Liver (tissue), 9 donors: ENCODE data around the gene OR4Q3. TPM values are rescaled to one million over a fixed set of nuclear protein-coding genes. Genes with fewer than 3 reads are reported as not detected.
"Not testable (repeated sequence)": the region's sequence is repeated elsewhere in the genome, so short reads cannot be mapped to it uniquely, and the experiment has no call there.

Experiments
- DNase-seq: peaks from one replicate; pipeline ENCODE4 v3.0.0-alpha.2; 2017; ENCODE audit warnings: low spot score
- H3K27ac ChIP-seq, 2 donors: one replicate each; pipeline ENCODE4 v1.7.0; 2013; ENCODE audit warnings: inconsistent platforms in 2 of 2, low read length in 2 of 2, control low read depth in 1 of 2, low read depth in 1 of 2, mild to moderate bottlenecking in 1 of 2
- H3K27me3 ChIP-seq, 4 donors: one replicate each; pipeline versions ENCODE4 v1.6.1 to v1.7.0; 2013; ENCODE audit warnings: low read length in 3 of 4, inconsistent platforms in 1 of 4, mild to moderate bottlenecking in 1 of 4, moderate library complexity in 1 of 4; ENCODE audit not compliant: control insufficient read depth in 4 of 4, insufficient read depth in 4 of 4
- H3K36me3 ChIP-seq, 4 donors: one replicate each; pipeline versions ENCODE4 v1.6.1 to v1.7.0; 2013; ENCODE audit warnings: low read length in 3 of 4, mild to moderate bottlenecking in 3 of 4, low read depth in 1 of 4, moderate library complexity in 1 of 4; ENCODE audit not compliant: control insufficient read depth in 4 of 4, insufficient read depth in 3 of 4
- H3K4me1 ChIP-seq, 4 donors: one replicate each; pipeline versions ENCODE4 v1.6.1 to v1.7.0; 2013; ENCODE audit warnings: low read length in 3 of 4, mild to moderate bottlenecking in 3 of 4, moderate library complexity in 1 of 4; ENCODE audit not compliant: control insufficient read depth in 4 of 4, insufficient read depth in 4 of 4
- H3K4me3 ChIP-seq, 3 donors: one replicate each; pipeline versions ENCODE4 v1.6.1 to v1.7.0; 2013; ENCODE audit warnings: low read length in 3 of 3, control low read depth in 1 of 3, low read depth in 1 of 3, mild to moderate bottlenecking in 1 of 3
- H3K9ac ChIP-seq, 2 donors: one replicate each; pipeline ENCODE4 v1.7.0; 2013; ENCODE audit warnings: low read length in 2 of 2, mild to moderate bottlenecking in 2 of 2, moderate library complexity in 2 of 2, control low read depth in 1 of 2, low read depth in 1 of 2
- H3K9me3 ChIP-seq, 4 donors: one replicate each; pipeline versions ENCODE4 v1.6.1 to v1.7.0; 2013; ENCODE audit warnings: low read length in 3 of 4; ENCODE audit not compliant: control insufficient read depth in 4 of 4
- ATF3 ChIP-seq: IDR thresholded peaks from 2 replicates; pipeline ENCODE4 v1.6.1; 2016; ENCODE audit warnings: antibody characterized with exemption
- CTCF ChIP-seq: fragments of 150-350 bp; IDR thresholded peaks from 2 replicates; pipeline ENCODE4 v1.5.1; 2017; ENCODE audit warnings: improper control_type of control experiment, low read depth, low read length; ENCODE audit not compliant: missing input control
- FOXA2 ChIP-seq: IDR thresholded peaks from 2 replicates; pipeline ENCODE4 v1.6.1; 2016; ENCODE audit warnings: antibody characterized with exemption
- GABPA ChIP-seq, 2 donors: IDR thresholded peaks in 1 of 2; conservative IDR thresholded peaks in 1 of 2; 2 replicates each; pipeline ENCODE4 v1.6.1; 2016; ENCODE audit warnings: antibody characterized with exemption in 2 of 2, mild to moderate bottlenecking in 1 of 2, moderate library complexity in 1 of 2
- HNF4A ChIP-seq, 2 donors: conservative IDR thresholded peaks; 2 replicates each; pipeline ENCODE4 v1.6.1; 2016; ENCODE audit warnings: antibody characterized with exemption in 2 of 2, mild to moderate bottlenecking in 2 of 2
- HNF4G ChIP-seq: IDR thresholded peaks from 2 replicates; pipeline ENCODE4 v1.6.1; 2016; ENCODE audit warnings: antibody characterized with exemption
- JUND ChIP-seq, 2 donors: IDR thresholded peaks; 2 replicates each; pipeline ENCODE4 v1.6.1; 2016; ENCODE audit warnings: antibody characterized with exemption in 2 of 2
- NR2F2 ChIP-seq: IDR thresholded peaks from 2 replicates; pipeline ENCODE4 v1.6.1; 2016; ENCODE audit warnings: antibody characterized with exemption
- REST ChIP-seq: IDR thresholded peaks from 2 replicates; pipeline ENCODE4 v1.6.1; 2016; ENCODE audit warnings: antibody characterized with exemption, mild to moderate bottlenecking
- RXRA ChIP-seq, 2 donors: IDR thresholded peaks; 2 replicates each; pipeline ENCODE4 v1.6.1; 2017 to 2018; ENCODE audit warnings: antibody characterized with exemption in 2 of 2, mild to moderate bottlenecking in 1 of 2
- SP1 ChIP-seq: IDR thresholded peaks from 2 replicates; pipeline ENCODE4 v1.6.1; 2018; ENCODE audit warnings: antibody characterized with exemption, mild to moderate bottlenecking
- TAF1 ChIP-seq: conservative IDR thresholded peaks from 2 replicates; pipeline ENCODE4 v1.6.1; 2016; ENCODE audit warnings: antibody characterized with exemption, mild to moderate bottlenecking
- YY1 ChIP-seq: IDR thresholded peaks from 2 replicates; pipeline ENCODE4 v1.6.1; 2016; ENCODE audit warnings: antibody characterized with exemption, mild to moderate bottlenecking
- ZBTB33 ChIP-seq: IDR thresholded peaks from 2 replicates; pipeline ENCODE4 v1.6.1; 2016; ENCODE audit warnings: antibody characterized with exemption
- WGBS: extraction: QIAGEN DNeasy Blood & Tissue Kit; methylation state at CpG from one replicate; pipeline ENCODE4 v1.1.7; 2013; 5-methylcytosine and 5-hydroxymethylcytosine counted together
- polyA plus RNA-seq, 2 donors: library from polyadenylated mRNA; stranded (reverse) in 1 of 2; unstranded in 1 of 2; fragments of 200-250 nt in 1 of 2; fragments of >200 nt in 1 of 2; fragmentation: Nextera tagmentation in 1 of 2; extraction: Ambion mirVana in 1 of 2; gene quantifications; one replicate each; pipeline versions ENCODE4 v1.2.1 to v1.2.3, GENCODE V29; 2013 to 2015
- total RNA-seq, 2 donors: library from RNA; depleted of rRNA; stranded (reverse); fragments of >200 nt; gene quantifications; one replicate each; pipeline ENCODE4 v1.2.3, GENCODE V29; 2014
- donor health status: healthy.
- donor health status: healthy.
- donor health status: healthy.
- donor health status: healthy.
- donor health status: healthy.

Gene OR4Q3
- total and polyA plus RNA-seq, 4 donors, result not detected

- Histone ChIP-seq H3K9me3 (no peaks in the 10 kb centered on the region), H3K27me3 (no peaks in the 10 kb centered on the region), H3K9ac (no peak overlapping the region), H3K27ac (no peak overlapping the region), H3K36me3 (no peaks in the 10 kb centered on the region), H3K4me1 (no peaks in the 10 kb centered on the region), H3K4me3 (no peak overlapping the region)
- TF ChIP-seq TAF1 (no peak), ATF3 (no peak), HNF4A (conservative IDR thresholded peaks at IDR 0.05) (no peak), YY1 (no peak)
- DNase-seq, result no peak
Measured at GRCh38 chr14:19729359-19729758, 14.0 kb upstream of the OR4Q3 start.

- DNase-seq, result no peak
- Histone ChIP-seq H3K27ac (no peak overlapping the region), H3K9me3 (no peaks in the 10 kb centered on the region), H3K27me3 (no peaks in the 10 kb centered on the region), H3K36me3 (no peaks in the 10 kb centered on the region), H3K4me1 (no peaks in the 10 kb centered on the region), H3K4me3 (no peak overlapping the region), H3K9ac (no peak overlapping the region)
- TF ChIP-seq HNF4G (no peak), RXRA (IDR thresholded peaks at IDR 0.05) (no peak)
- 65% methylated on average over 2 of the region's 2 CpGs for WGBS
Measured at GRCh38 chr14:19729763-19730162, 13.6 kb upstream of the OR4Q3 start.

GRCh38 chr14:19733893-19734292 lies 9.5 kb upstream of the OR4Q3 start:
- not testable (repeated sequence) for DNase-seq, H3K4me1 ChIP-seq, H3K27me3 ChIP-seq, H3K36me3 ChIP-seq, H3K9me3 ChIP-seq, H3K9ac ChIP-seq, H3K27ac ChIP-seq, H3K4me3 ChIP-seq
- 78% methylated on average over 3 of the region's 3 CpGs for WGBS

- DNase-seq, H3K4me1 ChIP-seq, H3K36me3 ChIP-seq, H3K9ac ChIP-seq, H3K4me3 ChIP-seq, H3K27me3 ChIP-seq, H3K27ac ChIP-seq, H3K9me3 ChIP-seq: not testable (repeated sequence)
Measured at GRCh38 chr14:19752316-19752715, 8.9 kb downstream of the OR4Q3 start.

- no peaks in the 10 kb centered on the region for H3K36me3 ChIP-seq
- no peak for DNase-seq
- H3K4me3 ChIP-seq, result no peak overlapping the region
- 35% methylated on average over 2 of the region's 2 CpGs for WGBS
- no peak overlapping the region for H3K27ac ChIP-seq
- H3K27me3 ChIP-seq, result no peaks in the 10 kb centered on the region
- H3K9me3 ChIP-seq, result no peaks in the 10 kb centered on the region
- no peak overlapping the region for H3K9ac ChIP-seq
- H3K4me1 ChIP-seq, result no peaks in the 10 kb centered on the region
- no peak for TF ChIP-seq NR2F2
- TF ChIP-seq GABPA (IDR thresholded peaks at IDR 0.05 in 1 of 2, conservative IDR thresholded peaks at IDR 0.05 in 1 of 2), result no peak
- TF ChIP-seq SP1, result no peak
- TF ChIP-seq JUND (IDR thresholded peaks at IDR 0.05), result no peak
- no peak for TF ChIP-seq ZBTB33
- TF ChIP-seq FOXA2, result no peak
- no peak for TF ChIP-seq CTCF
- no peak for TF ChIP-seq HNF4G
- no peak for TF ChIP-seq REST
- TF ChIP-seq TAF1, result no peak
Measured at GRCh38 chr14:19754172-19754571, 10.8 kb downstream of the OR4Q3 start.
